Left lung (tissue), 10 donors: Measurements from ENCODE around the gene PRKCA. TPM values are rescaled to one million over a fixed set of nuclear protein-coding genes. Genes with fewer than 3 reads are reported as not detected.

Experiments
- ATAC-seq: fragments of 200-7000 bp; cut with Tn5 transposase; one replicate; pipeline ENCODE4 v1.9.1; 2020; ENCODE audit warnings: moderate library complexity
- DNase-seq, 4 donors: peaks; one replicate each; pipeline ENCODE4 v3.0.0-alpha.2; 2013 to 2020
- H3K27ac ChIP-seq, 2 donors: fragments of 200-600 bp; sonication (generic) in 1 of 2; one replicate each; pipeline versions ENCODE4 v1.5.0 to v1.8.0; 2020 to 2021
- H3K27me3 ChIP-seq, 2 donors: fragments of 200-600 bp; sonication (generic) in 1 of 2; one replicate each; pipeline versions ENCODE4 v1.5.0 to v1.8.0; 2020 to 2021
- H3K36me3 ChIP-seq, 2 donors: fragments of 200-600 bp; sonication (generic) in 1 of 2; one replicate each; pipeline versions ENCODE4 v1.5.0 to v1.8.0; 2020 to 2021
- H3K4me1 ChIP-seq, 2 donors: fragments of 200-600 bp; one replicate each; pipeline ENCODE4 v1.8.0; 2021
- H3K4me3 ChIP-seq, 2 donors: fragments of 200-600 bp; sonication (generic) in 1 of 2; one replicate each; pipeline versions ENCODE4 v1.5.0 to v1.8.0; 2020 to 2021; ENCODE audit warnings: mild to moderate bottlenecking in 1 of 2
- H3K9me3 ChIP-seq, 2 donors: fragments of 200-600 bp; sonication (generic) in 1 of 2; one replicate each; pipeline versions ENCODE4 v1.5.0 to v1.8.0; 2020 to 2021
- intact Hi-C, 2 donors: fragments of 100-400 bp; cut with DNase I; formaldehyde crosslinking; loops; one replicate each; pipeline versions ENCODE4 v1.11.2 to v1.14.2; 2022
- polyA plus RNA-seq, 6 donors: library from polyadenylated mRNA; unstranded; fragments of 120-200 nt; gene quantifications; one replicate each; pipeline ENCODE4 v1.2.1, GENCODE V29; 2013; ENCODE audit not compliant: insufficient read length in 6 of 6
- total RNA-seq, 2 donors: library from RNA; stranded (reverse); fragmentation: NEBNext Ultra II Directional; extraction: Animal tissue kit (Norgen Biotek cat#: 25700); gene quantifications; one replicate each; pipeline ENCODE4 v1.2.1, GENCODE V29; 2021
- TF ChIP-seq, protein P1 (sequence below), 2 donors: fragments of 200-600 bp; sonication (generic) in 1 of 2; IDR thresholded peaks; one replicate each; pipeline versions ENCODE4 v1.5.0 to v1.8.0; 2021; ENCODE audit warnings: antibody characterized with exemption in 2 of 2
- donor health status: DM: no; HTN: yes; CAD: no.
- donor health status: DM: no; HTN: no; CAD: no.

Gene PRKCA
- total and polyA plus RNA-seq, 8 donors = 16.4 to 30.4 (median 17.5) TPM

DNA sequence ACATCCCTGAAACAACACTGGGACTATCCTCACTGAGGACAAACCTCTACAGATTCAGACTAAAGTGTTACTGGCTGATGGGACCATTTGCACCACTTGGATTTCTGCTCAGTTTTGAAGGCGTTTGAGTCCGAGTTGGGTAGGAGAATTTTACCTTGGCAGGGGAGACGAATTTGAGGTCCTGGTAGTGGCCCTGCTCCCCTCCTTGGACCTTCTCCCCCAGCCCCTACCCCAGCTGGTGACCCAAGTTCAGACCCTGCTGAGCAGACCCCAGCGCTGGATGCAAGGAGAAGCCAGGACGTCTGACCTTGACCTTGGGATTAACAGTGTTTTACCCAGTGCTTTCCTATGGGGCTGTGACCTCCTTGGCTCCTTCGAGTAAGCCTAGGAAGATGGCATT is 546.1 kb downstream of the PRKCA start:
- intact Hi-C loops = no loop called here
- H3K9me3 ChIP-seq = peaks cover 0 to 2% of the 10 kb centered on the region in 2 donors
- H3K4me3 ChIP-seq = no peak overlapping the region
- no peaks in the 10 kb centered on the region for H3K4me1 ChIP-seq
- no peak for ATAC-seq
- no peak for DNase-seq
- H3K27me3 ChIP-seq = no peaks in the 10 kb centered on the region
- TF ChIP-seq, protein P1, sequence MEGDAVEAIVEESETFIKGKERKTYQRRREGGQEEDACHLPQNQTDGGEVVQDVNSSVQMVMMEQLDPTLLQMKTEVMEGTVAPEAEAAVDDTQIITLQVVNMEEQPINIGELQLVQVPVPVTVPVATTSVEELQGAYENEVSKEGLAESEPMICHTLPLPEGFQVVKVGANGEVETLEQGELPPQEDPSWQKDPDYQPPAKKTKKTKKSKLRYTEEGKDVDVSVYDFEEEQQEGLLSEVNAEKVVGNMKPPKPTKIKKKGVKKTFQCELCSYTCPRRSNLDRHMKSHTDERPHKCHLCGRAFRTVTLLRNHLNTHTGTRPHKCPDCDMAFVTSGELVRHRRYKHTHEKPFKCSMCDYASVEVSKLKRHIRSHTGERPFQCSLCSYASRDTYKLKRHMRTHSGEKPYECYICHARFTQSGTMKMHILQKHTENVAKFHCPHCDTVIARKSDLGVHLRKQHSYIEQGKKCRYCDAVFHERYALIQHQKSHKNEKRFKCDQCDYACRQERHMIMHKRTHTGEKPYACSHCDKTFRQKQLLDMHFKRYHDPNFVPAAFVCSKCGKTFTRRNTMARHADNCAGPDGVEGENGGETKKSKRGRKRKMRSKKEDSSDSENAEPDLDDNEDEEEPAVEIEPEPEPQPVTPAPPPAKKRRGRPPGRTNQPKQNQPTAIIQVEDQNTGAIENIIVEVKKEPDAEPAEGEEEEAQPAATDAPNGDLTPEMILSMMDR (IDR thresholded peaks at IDR 0.05) = no peak
- no peak overlapping the region for H3K27ac ChIP-seq
- no peaks in the 10 kb centered on the region for H3K36me3 ChIP-seq

DNA sequence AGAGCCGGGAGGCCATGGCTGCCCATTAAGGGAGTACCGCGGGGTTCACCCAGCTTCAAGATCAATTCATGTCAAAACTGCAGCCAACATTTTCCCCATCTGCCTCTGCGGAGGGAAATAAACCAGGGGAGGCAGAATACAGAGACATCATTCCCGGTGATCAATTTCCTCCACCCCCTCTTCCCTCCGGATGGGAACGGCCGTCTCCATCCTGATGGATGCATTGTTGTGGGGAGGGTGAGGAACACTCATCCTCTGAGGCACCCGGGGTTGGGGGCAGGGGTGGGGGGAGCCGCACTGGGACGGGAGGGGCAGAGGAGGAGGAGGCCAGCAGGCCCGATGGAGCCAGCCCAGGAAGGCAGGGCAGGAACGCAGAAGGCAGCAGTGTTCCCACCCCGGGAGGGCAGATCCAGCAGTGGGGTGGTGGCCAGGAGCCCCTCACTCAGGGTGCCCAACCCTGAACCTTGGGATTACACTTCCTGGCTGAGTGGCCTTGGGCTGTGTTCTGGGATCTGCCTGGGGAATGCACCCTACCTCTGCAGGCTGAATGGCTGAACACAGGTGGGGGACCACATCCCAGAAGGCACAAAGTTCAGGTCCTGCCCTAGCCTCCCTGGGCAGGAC is 546.7 kb downstream of the PRKCA start:
- Histone ChIP-seq H3K4me3 (no peak overlapping the region), H3K27ac (no peak overlapping the region), H3K4me1 (no peaks in the 10 kb centered on the region), H3K9me3 (peaks cover 0 to 2% of the 10 kb centered on the region in 2 donors), H3K27me3 (no peaks in the 10 kb centered on the region), H3K36me3 (no peaks in the 10 kb centered on the region)
- intact Hi-C loops = no loop called here
- ATAC-seq (no peak), DNase-seq (no peak)
- TF ChIP-seq, protein P1 (IDR thresholded peaks at IDR 0.05) = no peak

DNA sequence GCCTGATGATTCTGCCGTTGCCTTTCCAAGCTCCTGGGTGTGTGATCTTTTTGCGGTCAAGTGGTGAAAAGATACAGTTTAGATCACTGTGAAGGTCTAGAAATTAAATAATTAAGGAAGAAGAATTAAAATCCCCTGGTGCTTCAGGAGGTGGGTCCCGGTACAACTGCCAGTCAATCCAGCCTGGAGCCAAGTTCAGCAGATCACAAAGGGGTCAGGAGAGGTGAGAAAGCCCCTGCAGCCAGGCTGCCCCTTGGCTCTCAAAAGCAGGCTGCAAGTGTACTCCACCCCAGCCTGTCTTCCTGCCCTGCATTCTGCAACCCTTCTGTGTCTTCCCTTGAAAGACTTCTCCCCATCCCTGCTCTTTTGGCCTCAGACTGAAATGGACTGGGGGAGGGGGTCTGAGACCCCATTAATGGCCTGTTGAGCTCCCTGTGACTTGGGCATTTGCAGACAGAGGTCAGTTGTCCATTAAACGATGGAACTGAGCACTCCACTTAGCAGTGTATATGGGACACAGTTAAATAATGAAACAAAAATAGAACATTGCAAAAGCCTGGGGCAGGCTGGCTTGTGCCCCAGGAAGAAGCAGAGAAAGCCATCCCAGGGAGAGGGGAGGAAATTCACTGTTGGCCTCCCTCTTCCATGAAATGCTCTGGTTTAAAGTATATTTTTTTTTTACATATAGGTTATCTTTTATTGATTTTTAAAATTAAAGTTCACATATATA is 547.6 kb downstream of the PRKCA start:
- TF ChIP-seq, protein P1 (IDR thresholded peaks at IDR 0.05) = no peak
- H3K27me3 ChIP-seq = no peaks in the 10 kb centered on the region
- H3K4me1 ChIP-seq = no peaks in the 10 kb centered on the region
- no peak overlapping the region for H3K27ac ChIP-seq
- no peaks in the 10 kb centered on the region for H3K36me3 ChIP-seq
- DNase-seq = no peak
- no peak for ATAC-seq
- peaks cover 0 to 9% of the 10 kb centered on the region in 2 donors for H3K9me3 ChIP-seq
- H3K4me3 ChIP-seq = no peak overlapping the region
- intact Hi-C loops = no loop called here

DNA sequence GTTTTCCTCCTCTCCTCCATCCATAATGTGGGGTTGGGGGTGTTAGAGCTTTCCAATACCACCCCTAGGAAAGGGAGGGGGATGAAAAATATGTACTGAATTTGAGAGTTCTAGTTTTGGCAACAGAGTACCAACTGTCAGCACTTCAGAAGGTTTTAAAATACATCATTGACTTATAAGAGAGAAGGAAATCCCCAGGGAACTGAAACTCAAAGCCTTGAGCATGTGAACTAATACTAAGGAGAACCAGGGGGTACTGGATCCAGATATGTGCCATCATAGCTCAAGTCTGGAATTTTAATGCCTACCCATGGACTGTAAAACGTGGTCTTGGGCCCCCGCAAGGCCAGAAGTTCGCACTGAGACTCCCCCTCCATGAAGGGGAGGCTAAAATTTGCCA is 548.3 kb downstream of the PRKCA start:
- TF ChIP-seq, protein P1 (IDR thresholded peaks at IDR 0.05) = no peak
- Histone ChIP-seq H3K27ac (no peak overlapping the region), H3K4me3 (no peak overlapping the region), H3K36me3 (no peaks in the 10 kb centered on the region), H3K27me3 (no peaks in the 10 kb centered on the region), H3K4me1 (no peaks in the 10 kb centered on the region), H3K9me3 (peaks cover 0 to 14% of the 10 kb centered on the region in 2 donors)
- intact Hi-C loops = no loop called here
- ATAC-seq = no peak
- no peak for DNase-seq

DNA sequence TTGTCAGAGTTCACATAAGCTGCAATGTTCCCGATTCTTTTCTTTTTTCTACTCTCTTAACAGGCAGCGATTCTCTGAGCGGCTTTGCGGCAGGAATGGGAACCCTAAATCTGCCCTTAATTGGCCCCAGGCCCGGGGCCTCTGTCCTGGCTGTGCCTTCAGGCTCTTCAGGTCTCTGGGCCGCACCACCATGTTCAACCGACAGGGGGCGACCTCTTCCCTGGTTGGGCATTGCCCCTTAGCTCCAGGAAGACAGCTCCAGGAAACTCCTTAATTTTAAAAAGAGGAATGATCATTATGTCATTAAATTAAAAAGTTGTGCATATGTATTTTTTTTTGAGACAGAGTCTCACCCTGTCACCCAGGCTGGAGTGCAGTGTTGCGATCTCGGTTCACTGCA is 552.8 kb downstream of the PRKCA start:
- H3K9me3 ChIP-seq = peaks cover 0 to 12% of the 10 kb centered on the region in 2 donors
- H3K27ac ChIP-seq = no peak overlapping the region
- DNase-seq (no peak), ATAC-seq (no peak)
- no peaks in the 10 kb centered on the region for H3K36me3 ChIP-seq
- H3K4me3 ChIP-seq = no peak overlapping the region
- no peaks in the 10 kb centered on the region for H3K27me3 ChIP-seq
- intact Hi-C loops = no loop called here
- H3K4me1 ChIP-seq = no peaks in the 10 kb centered on the region
- TF ChIP-seq, protein P1 (IDR thresholded peaks at IDR 0.05) = no peak
